ENCODE results near the gene SLC38A1.

DNA sequence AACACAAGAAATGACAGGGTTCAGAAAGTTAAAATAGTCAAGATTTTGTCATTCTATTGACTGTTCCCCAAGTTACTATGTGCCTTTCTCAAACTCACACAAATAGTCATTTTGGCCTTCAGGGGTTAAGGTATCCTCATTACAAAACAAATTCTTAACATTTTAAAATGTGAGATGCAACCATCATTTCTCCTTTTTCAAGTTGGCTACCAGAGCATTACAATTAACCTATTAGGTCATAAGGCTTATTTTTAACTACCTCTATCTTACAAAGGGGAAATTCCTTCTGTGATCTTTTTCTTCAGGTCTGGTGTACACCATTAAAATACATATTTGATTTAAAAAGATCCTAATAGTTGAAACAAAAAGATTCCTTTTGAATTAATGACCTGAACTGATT lies 61.2 kb downstream of the SLC38A1 start:
- TF ChIP-seq CTCF (IDR thresholded peaks at IDR 0.05) (no peak), POLR2A (IDR thresholded peaks at IDR 0.05) (no peak)

All from upper lobe of left lung (tissue), 4 donors.